ENCODE measurements around the gene COL6A5.

COL6A5 gene

DNA sequence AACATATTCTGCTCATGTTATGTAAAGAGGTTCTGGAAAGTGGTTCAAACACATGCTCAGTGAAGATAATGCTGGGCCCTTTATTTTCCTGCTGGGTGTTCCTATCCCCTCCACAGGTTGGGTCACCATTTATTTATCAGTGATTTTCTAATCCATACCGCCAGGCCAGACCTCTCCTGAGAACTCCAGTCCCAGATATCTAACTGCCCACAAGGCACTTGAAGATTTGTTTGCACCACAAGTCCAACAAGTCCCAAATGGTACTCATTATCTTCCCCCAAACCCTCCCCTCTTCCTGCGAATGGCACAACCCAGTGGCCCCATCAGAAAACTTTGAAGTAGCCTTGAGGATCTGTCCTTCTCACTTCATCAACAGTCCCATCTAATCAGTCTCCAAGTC, 176.9 kb downstream of the COL6A5 start:
- no peak for DNase-seq (ENCODE audit: low read depth)

DNA sequence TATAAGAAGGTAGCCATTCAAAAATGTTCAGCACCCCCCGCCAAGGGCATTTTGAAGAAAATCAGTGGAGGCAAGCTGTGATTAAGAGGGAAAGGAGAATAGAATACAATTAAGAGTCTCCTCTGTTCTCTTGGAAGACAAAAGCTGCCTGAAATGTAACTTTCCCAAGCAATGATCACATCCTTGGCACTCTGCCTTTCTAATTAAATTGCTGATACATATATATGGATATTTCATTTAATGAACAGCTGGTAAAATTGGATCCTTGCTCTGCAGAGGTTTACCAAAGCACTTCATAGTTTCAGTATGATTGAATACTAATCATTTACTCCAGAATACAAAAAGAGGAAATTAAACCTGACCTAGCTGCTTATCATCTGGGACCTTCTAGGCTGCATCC, 182.0 kb downstream of the COL6A5 start:
- DNase-seq (ENCODE audit: low read depth) = no peak

DNA sequence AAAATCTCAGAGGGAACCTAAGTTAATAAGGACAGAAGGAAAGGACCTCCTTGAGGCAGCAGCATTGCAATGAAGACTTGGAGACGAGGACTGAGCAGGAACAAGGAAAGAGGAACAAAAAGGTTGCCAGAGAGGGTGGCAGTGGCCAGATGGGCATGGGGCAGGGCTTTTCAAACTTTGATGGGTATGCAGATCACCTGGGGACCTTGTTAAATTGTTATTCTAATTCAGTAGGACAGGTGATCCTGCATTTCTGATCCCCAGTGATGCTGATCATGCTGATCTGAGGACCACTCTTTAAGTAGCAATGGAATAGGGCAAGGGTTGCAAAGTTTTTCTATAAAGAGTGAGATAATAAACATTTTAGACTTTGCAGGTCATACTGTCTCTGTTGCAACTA, 182.6 kb downstream of the COL6A5 start:
- DNase-seq (ENCODE audit: low read depth) = no peak

GRCh38 chr3:130529486-130530215, 184.2 kb downstream of the COL6A5 start:
- DNase-seq (ENCODE audit: low read depth) = no peak

DNA sequence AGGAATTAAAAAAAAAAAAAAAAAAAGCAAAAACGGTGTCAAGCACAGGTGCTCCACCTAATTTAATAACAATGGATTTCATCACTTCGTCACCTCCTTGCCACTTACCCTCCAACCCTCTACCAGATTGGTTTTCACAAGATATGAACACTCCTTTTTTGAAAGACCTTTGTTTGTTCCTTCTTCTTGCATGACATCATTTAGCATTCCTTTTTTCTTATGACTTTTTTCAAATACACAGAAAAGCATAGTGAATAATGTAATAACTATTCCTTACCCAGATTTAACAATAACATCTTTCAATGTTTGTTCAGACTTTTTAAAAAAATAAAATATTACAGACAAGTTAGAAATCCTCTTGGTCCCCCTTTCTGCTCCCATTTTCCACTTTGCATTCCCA, 187.8 kb downstream of the COL6A5 start:
- no peak for DNase-seq (ENCODE audit: low read depth)
